HG03103 (cell line): ENCODE measurements around the gene HIF1A.
A peak's percentile ranks its signal among the peaks of the same experiment; 100 is the strongest.

Experiments used
- ATAC-seq: cut with Tn5 transposase; IDR thresholded peaks from one replicate; pipeline ENCODE4 v1.9.1; 2021; ENCODE audit warnings: low read depth; ENCODE audit not compliant: unreplicated experiment

HIF1A gene

DNA sequence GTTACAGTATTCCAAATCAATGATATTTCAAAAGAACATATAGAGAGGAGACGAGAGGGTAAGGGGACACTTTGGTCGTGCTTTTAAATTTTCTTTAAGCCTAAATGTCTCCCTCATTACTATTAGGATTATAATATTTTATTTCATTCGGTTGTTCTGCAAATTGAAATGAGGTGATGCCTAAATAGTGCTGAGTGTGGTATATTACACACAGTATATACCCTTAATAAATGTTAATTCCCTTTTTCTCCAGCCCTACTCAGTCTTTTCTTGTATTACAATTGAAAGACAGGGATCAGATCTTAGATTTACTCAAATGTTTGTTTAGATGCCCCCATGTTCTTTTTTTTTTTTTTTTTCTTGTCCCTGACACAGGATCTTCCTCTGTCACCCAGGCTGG lies 74.6 kb downstream of the HIF1A start:
- ATAC-seq: no peak

DNA sequence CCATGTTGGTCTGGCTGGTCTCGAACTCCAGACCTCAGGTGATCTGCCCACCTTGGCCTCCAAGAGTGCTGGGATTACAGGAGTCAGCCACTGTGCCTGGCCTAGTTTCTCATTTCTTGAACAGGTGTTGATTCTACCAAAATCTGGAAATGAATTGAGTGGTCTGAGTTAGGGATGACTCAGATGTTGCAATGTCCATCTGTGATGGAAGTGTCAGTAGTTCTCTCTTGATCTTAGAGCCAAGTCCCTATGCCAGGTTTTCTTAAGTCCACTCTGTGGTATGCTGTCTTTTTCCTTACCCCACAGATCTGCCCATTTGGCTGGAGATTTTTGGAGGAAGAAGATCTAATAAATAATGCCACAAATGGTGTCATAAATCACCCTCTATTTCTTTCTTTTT lies 79.5 kb downstream of the HIF1A start:
- ATAC-seq: no peak

DNA sequence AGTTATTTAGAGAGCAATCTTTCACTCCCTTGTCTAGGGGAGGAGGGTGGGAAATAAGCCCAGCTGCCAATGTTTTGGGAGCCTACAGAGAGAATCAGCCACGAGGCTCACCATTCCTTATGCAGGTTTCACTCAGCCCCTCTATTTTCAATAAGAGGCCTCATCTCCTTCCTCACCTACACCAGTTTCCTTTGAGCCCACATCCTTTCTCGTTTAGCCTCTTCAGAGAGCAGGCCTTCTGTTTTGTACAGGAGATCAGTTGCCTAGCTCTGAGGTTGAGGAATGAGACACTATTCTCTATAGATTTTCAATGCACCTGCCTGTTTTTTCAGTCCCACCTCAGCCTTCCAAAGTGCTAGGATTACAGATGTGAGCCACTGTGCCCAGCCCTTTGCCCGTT lies 84.8 kb downstream of the HIF1A start:
- peak; percentile 61 for ATAC-seq

- no peak for ATAC-seq
These were observed 102.0 kb downstream of the HIF1A start for GRCh38 chr14:61797309-61797708.
